ENCODE results near the gene PLA2G4F.

The PLA2G4F gene

GRCh38 chr15:42134617-42135245 lies 21.7 kb downstream of the PLA2G4F start:
- DNase-seq (ENCODE audit: low read depth in 4 of 4, low spot score in 1 of 4), result no peak

GRCh38 chr15:42133886-42134502 lies 22.4 kb downstream of the PLA2G4F start:
- peak in 3 of 4 experiments; percentile 32 to 54 (median 36) for DNase-seq (ENCODE audit: low read depth in 4 of 4, low spot score in 1 of 4)

DNA sequence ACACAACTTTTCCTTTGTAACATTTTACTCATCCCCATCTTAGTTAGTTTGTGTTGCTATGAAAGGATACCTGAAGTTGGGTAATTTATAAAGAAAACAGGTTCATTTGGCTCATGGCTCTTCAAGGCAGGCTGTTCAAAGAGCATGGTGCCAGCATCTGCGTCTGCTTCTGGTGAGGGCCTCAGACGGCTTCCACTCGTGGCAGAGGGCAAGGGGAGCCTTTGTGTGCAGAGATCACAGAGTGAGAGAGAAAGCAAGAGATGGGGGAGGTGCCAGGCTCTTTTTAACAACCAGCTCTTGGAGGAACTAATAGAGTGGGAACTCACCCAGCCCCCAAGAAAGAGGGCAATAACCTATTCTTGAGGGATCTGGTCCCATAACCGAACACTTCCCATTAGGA lies 23.1 kb downstream of the PLA2G4F start:
- DNase-seq (ENCODE audit: low read depth in 4 of 4, low spot score in 1 of 4), result no peak

- no peak for DNase-seq (ENCODE audit: low read depth in 4 of 4, low spot score in 1 of 4)
Observed at GRCh38 chr15:42131826-42132806, 24.3 kb downstream of the PLA2G4F start.

DNA sequence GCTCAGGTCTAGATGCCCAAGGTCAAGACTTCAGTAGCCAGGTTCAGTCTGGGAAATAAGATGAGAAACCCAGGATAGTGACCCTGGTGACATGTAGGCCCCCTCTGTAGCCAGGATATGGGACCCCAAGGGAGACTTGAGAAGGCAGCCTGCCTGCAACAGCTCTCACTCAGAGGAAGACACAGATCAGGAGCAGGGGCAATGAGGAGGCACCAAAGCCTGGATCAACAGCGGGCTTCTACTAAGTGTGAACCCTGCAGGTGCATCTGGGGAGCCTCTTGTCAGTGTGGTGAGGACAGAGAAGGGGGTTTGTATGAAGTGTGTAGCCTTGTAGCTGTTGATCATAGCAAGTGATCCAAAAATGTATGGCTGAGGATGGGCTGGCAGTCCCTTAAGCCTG lies 25.4 kb downstream of the PLA2G4F start:
- no peak for DNase-seq (ENCODE audit: low read depth in 4 of 4, low spot score in 1 of 4)

DNA sequence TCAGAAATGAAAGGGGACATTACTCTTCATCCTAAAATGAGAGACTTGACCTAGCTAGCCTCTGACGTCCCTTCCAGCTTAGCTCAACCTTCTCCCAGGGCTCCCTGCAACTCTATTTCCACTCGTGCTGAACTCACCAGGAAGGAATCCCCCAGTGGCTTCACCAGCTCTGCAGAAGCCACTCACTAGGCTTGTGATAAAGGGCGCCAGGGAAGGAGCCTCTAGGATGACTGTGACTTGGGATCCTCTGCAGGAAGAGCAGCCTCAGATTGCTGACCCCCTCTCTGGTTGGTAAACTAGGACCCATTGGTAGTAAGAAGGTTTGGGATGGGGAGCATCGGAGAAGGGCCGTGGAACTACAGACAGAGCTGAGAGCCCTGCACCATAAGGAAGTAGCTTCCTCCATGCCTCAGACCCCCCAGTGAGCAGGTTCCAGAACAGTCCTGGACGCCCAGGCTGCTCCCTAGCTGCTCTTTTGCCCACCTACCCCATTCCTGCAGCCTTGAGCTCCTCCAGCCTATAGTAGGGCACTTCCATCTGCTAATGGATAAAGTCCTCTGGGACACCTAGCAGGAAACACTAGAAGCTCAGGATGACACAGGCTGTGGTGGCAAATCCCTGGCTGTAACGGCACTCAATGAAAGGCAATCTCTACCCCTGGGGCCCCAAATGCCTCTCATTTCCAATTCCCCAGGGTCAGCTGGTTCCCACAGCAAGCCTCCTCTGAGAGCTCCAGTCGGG lies 26.0 kb downstream of the PLA2G4F start:
- no peak for DNase-seq (ENCODE audit: low read depth in 4 of 4, low spot score in 1 of 4)

DNA sequence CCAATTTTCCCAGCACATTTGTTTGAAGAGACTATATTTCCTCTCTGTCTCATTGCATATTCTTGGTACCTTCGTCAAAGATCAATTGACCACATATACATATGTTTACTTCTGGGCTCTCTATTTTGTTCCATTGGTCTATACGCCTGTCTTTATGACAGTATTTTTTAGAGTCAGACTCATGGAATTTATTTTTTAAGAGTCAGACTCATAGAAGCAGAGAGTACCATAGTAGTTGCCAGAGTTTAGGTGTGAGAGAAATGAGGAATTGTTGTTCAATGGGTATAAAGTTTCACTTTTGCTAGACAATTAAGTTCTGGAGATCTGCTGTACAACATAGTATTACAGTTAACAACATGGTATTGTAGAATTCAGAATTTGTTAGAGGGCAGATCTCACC lies 27.1 kb downstream of the PLA2G4F start:
- no peak for DNase-seq (ENCODE audit: low read depth in 4 of 4, low spot score in 1 of 4)

GRCh38 chr15:42128476-42128875 lies 28.0 kb downstream of the PLA2G4F start:
- DNase-seq (ENCODE audit: low read depth in 4 of 4, low spot score in 1 of 4), result no peak

GRCh38 chr15:42123546-42123945 lies 32.9 kb downstream of the PLA2G4F start:
- no peak for DNase-seq (ENCODE audit: low read depth in 4 of 4, low spot score in 1 of 4)

DNA sequence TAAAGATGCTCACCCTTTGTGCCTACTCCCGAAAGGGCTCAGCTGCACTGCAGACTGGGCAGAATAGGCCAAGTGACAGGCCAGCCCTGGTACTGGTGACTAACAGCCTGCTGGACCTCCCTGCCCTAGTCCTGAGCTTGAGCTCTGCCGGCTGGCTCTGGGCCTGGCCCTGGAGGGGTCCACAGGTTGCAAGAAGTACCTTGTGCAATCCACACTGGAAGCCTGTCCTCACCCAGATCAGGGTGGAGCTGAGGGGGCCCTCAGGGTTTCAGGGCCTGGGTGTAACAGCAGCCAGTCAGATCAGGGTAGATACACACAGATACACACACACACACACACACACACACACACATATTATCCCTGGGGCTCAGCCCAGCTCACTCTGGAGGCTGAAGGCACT lies 34.8 kb downstream of the PLA2G4F start:
- DNase-seq (ENCODE audit: low read depth in 4 of 4, low spot score in 1 of 4), result no peak

- no peak for DNase-seq (ENCODE audit: low read depth in 4 of 4, low spot score in 1 of 4)
Observed at GRCh38 chr15:42121021-42121420, 35.4 kb downstream of the PLA2G4F start.

DNA sequence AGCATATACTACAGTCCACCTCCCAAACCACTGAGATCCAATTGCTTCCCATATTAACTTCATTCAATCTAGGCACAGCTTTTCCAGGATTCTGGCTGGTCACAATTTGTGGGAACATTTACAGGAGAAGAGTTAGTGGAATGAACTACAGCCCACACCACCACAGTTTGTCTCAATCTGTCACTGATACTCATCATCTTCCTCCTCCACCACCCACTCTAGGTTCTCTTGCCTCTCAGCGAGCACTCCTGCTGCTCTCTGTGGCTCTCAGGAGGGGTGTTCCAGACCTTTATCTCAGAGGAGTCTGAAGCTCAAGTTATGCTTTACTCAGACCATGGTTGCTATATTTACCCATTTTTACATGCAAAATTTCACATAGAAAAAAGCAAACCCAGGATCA lies 36.2 kb downstream of the PLA2G4F start:
- DNase-seq (ENCODE audit: low read depth in 4 of 4, low spot score in 1 of 4), result no peak

DNA sequence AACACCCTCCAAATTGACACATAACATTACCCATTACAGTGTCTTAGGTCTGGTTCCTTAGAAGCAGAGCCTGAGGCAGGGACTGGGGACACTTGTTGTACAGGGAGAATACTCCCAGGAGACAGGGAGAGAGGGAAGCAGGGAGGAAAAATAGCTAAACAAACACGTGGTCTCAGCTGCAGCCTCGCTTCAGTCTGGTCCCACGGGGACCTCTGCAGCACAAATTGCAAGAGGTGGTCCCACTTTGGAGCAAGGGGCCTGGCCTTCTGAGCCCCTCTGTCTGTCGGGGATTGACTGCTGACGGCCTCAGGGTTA lies 37.0 kb downstream of the PLA2G4F start:
- no peak for DNase-seq (ENCODE audit: low read depth in 4 of 4, low spot score in 1 of 4)

DNA sequence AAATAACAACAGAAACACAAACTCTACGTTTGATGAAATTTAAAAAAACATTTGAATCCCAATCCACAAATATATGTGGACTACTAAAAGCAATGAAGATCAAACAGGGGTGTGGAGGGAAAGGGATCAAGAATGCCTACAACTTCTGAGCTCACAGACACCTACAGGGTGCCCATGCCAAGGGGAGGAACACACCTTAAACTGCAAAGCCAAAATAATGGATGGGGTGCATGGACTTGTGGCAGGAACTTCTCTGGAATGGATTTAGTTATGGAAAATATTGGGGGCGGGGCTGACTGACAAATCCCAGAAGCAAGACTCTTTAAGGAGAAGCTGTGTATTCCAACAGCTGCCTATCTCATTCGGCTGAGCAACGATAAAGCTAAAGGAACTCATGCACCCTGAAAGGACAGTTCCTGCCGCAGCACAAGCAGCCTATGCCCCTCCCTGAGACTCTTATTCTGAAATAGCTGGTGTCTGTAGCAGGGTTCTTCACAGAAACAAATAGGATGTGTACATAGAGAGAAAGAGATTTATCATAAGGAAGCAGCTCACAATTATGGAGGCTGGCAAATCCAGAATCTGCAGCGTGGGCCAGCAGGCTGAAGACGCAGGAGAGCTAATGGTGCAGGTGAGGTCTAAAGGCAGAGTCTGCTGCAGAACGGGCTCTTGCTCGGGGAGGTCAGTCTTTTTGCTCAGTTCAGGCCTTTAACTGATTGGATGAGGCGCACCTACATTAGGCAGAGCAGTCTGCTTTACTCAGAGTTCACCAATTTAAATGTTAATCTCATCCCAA lies 37.6 kb downstream of the PLA2G4F start:
- no peak for DNase-seq (ENCODE audit: low read depth in 4 of 4, low spot score in 1 of 4)

DNA sequence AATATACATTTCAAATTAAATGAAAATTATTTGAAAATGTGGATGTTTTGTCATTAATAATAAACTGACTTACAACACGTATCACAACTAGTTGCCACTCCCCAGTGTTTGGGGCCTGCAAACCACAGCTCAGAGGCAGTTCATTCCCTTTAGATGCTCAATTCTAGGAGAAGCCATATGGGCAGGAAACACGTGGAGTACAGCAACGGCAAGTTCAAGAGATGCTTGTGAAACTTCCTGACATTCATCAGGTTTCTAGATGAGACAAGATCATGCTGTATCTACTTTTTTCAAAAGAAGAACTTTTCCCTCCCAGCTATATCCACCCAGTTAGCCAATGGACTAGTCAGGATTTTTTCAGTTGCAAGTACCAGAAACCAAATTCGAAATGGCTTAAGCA lies 44.5 kb downstream of the PLA2G4F start:
- DNase-seq (ENCODE audit: low read depth in 4 of 4, low spot score in 1 of 4), result no peak

DNA sequence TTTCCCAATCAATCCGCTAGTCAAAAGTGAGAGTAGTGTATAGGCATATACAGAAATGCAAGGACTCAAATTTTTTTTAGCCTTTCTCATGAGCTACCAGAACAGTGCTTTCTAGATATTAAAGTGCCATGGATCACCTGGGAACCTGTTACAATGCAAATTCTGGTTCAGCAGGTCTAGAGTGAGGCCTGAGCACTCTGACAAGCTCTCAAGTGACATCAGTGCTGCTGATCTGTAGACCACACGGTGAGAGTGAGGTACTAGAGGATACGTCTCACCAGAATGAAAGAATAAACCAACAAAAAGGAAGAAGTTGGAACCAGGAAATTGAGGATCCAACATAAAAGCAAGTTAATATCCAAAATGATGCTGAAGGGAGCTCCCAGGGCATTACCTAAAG lies 46.1 kb downstream of the PLA2G4F start:
- DNase-seq (ENCODE audit: low read depth in 4 of 4, low spot score in 1 of 4), result no peak

- DNase-seq (ENCODE audit: low read depth in 4 of 4, low spot score in 1 of 4), result no peak
Observed at GRCh38 chr15:42108806-42109205, 47.6 kb downstream of the PLA2G4F start.

GRCh38 chr15:42108189-42108588 lies 48.2 kb downstream of the PLA2G4F start:
- DNase-seq (ENCODE audit: low read depth in 4 of 4, low spot score in 1 of 4), result no peak

DNA sequence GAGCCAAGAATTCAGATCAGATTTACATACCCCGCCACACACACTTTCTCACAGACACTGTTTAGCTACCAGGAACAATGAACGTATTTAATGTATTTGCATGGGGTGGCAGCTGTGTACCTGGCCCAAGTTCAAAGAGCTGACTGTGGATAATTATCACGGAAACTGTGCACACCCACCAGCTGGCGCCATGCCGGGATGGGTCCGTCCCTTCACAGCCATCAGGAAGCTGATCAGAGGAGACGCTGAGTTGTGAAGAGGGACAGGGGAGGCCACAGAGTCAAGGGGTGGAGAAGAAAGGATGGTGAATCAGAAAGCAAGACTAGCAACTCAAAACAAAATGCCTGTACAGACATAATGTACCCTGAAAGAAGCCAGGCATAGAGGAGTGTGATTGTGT lies 49.0 kb downstream of the PLA2G4F start:
- DNase-seq (ENCODE audit: low read depth in 4 of 4, low spot score in 1 of 4), result peak in 3 of 4 experiments; percentile 16 to 38 (median 19)

GRCh38 chr15:42106288-42106687 lies 50.1 kb downstream of the PLA2G4F start:
- no peak for DNase-seq (ENCODE audit: low read depth in 4 of 4, low spot score in 1 of 4)

Data from stimulated activated CD4-positive, alpha-beta T cell treated with anti-CD3 and anti-CD28 coated beads, Interleukin-1b, Interleukin-23, amount 100 ng/mL, for 24 hours (primary cell).